ENCODE data around the gene SLC8A1.

- no peak for TF ChIP-seq EZH2 (IDR thresholded peaks at IDR 0.05; ENCODE audit: borderline replicate concordance, low read depth, low read length, poor library complexity, severe bottlenecking)
- no peak for TF ChIP-seq CTCF (conservative IDR thresholded peaks at IDR 0.05; ENCODE audit: low read depth, low read length)
Observed at GRCh38 chr2:40168032-40168431, 283.9 kb downstream of the SLC8A1 start.
